H1 (cell line): ENCODE measurements around the gene CLDND1. TPM values are rescaled to one million over a fixed set of nuclear protein-coding genes. Genes with fewer than 3 reads are reported as not detected.

Experiments used
- CTCF ChIA-PET: fragments of 300-600 bp; sonication (Branson Sonifier 250); formaldehyde crosslinking; loops from one replicate; lab custom pipeline; 2021; ENCODE audit not compliant: partially characterized antibody; lab: Charles Lee
- POLR2A ChIA-PET: fragments of 300-600 bp; sonication (Branson Sonifier 250); formaldehyde crosslinking; loops from one replicate; lab custom pipeline; 2021; ENCODE audit warnings: inconsistent platforms; ENCODE audit not compliant: partially characterized antibody; lab: Charles Lee
- DNase-seq, 2 experiments: peaks; one replicate each; pipeline versions ENCODE4 v3.0.0 to v3.0.0-alpha.2; 2010 to 2022; ENCODE audit warnings: low spot score in 2 of 2, low read depth in 1 of 2, mixed read lengths in 1 of 2
- FAIRE-seq: peaks from 2 replicates; lab custom pipeline; 2011; peaks lifted over from hg19 to GRCh38; lab: Jason Lieb, UNC
- H2AFZ ChIP-seq: 2 replicates; pipeline ENCODE4 v1.8.1; 2012; ENCODE audit warnings: low read length, inconsistent platforms
- H2AK5ac ChIP-seq: 2 replicates; pipeline ENCODE4 v1.6.1; 2013; ENCODE audit warnings: low read depth, low read length
- H2BK120ac ChIP-seq: replicated peaks from 2 replicates; pipeline ENCODE3; 2013; ENCODE audit warnings: low read depth, low read length, inconsistent platforms
- H2BK12ac ChIP-seq: 2 replicates; pipeline ENCODE4 v1.6.1; 2013; ENCODE audit warnings: low read depth, low read length
- H2BK15ac ChIP-seq: 2 replicates; pipeline ENCODE4 v1.6.1; 2013; ENCODE audit warnings: low read length
- H2BK20ac ChIP-seq: 2 replicates; pipeline ENCODE4 v1.6.1; 2013; ENCODE audit warnings: low read length
- H2BK5ac ChIP-seq: 2 replicates; pipeline ENCODE4 v1.6.1; 2013; ENCODE audit warnings: low read depth, low read length
- H3K14ac ChIP-seq: 2 replicates; pipeline ENCODE4 v1.6.1; 2013; ENCODE audit warnings: inconsistent platforms; ENCODE audit not compliant: insufficient read length
- H3K18ac ChIP-seq: 2 replicates; pipeline ENCODE4 v1.6.1; 2013; ENCODE audit warnings: low read length; ENCODE audit errors: extremely low read depth
- H3K23ac ChIP-seq: 2 replicates; pipeline ENCODE4 v1.6.1; 2013; ENCODE audit warnings: inconsistent platforms; ENCODE audit not compliant: insufficient read length
- H3K23me2 ChIP-seq: 2 replicates; pipeline ENCODE4 v1.6.1; 2013; ENCODE audit warnings: low read depth, low read length
- H3K27ac ChIP-seq: 2 replicates; pipeline ENCODE4 v1.6.1; 2011; ENCODE audit warnings: low read depth, low read length, inconsistent platforms
- H3K27me3 ChIP-seq, 4 experiments: replicated peaks in 1 of 4; 1 replicate in 1 of 4; 2 replicates in 3 of 4; pipeline versions ENCODE4 v1.6.1 to v1.8.1; 2011 to 2013; ENCODE audit warnings: low read length in 3 of 4, mild to moderate bottlenecking in 3 of 4, inconsistent platforms in 2 of 4, mixed read lengths in 2 of 4, moderate library complexity in 1 of 4; ENCODE audit not compliant: control insufficient read depth in 3 of 4, insufficient read depth in 3 of 4; ENCODE audit errors: extremely low read depth in 1 of 4
- H3K36me3 ChIP-seq, 4 experiments: 2 replicates each; pipeline versions ENCODE4 v1.6.1 to v1.8.1; 2011 to 2013; ENCODE audit warnings: mild to moderate bottlenecking in 4 of 4, low read length in 3 of 4, moderate library complexity in 2 of 4, control low read depth in 1 of 4, inconsistent platforms in 1 of 4; ENCODE audit not compliant: insufficient read depth in 4 of 4, control insufficient read depth in 2 of 4
- H3K4ac ChIP-seq: replicated peaks from 2 replicates; pipeline ENCODE3; 2013; ENCODE audit warnings: low read length, low read depth, mixed read lengths, inconsistent platforms; ENCODE audit not compliant: insufficient read length
- H3K4me1 ChIP-seq, 4 experiments: replicated peaks in 1 of 4; 1 replicate in 1 of 4; 2 replicates in 3 of 4; pipeline versions ENCODE4 v1.6.1 to v1.8.1; 2011 to 2013; ENCODE audit warnings: low read length in 3 of 4, inconsistent platforms in 2 of 4, mixed read lengths in 1 of 4; ENCODE audit not compliant: insufficient read depth in 4 of 4, control insufficient read depth in 3 of 4
- H3K4me2 ChIP-seq, 2 experiments: 2 replicates each; pipeline versions ENCODE4 v1.6.1 to v1.8.1; 2011 to 2013; ENCODE audit warnings: low read depth in 2 of 2, low read length in 2 of 2, control low read depth in 1 of 2, inconsistent platforms in 1 of 2, mild to moderate bottlenecking in 1 of 2; ENCODE audit not compliant: insufficient read depth in 1 of 2
- H3K4me3 ChIP-seq, 4 experiments: fragments of 200-600, 300-600 bp in 1 of 4; sonication (generic), shearing (Covaris generic), sonication (Bioruptor Twin) in 1 of 4; 2 replicates each; pipeline versions ENCODE4 v1.5.1 to v1.8.1; 2011 to 2016; ENCODE audit warnings: low read length in 4 of 4, low read depth in 3 of 4, control low read depth in 2 of 4, inconsistent platforms in 2 of 4, mild to moderate bottlenecking in 2 of 4, mixed read lengths in 1 of 4, moderate library complexity in 1 of 4; ENCODE audit not compliant: insufficient read depth in 2 of 4; ENCODE audit errors: extremely low read depth in 1 of 4
- H3K56ac ChIP-seq: replicated peaks from 2 replicates; pipeline ENCODE3; 2013; ENCODE audit warnings: low read depth, mild to moderate bottlenecking, mixed read lengths, low read length, inconsistent platforms; ENCODE audit not compliant: insufficient read length
- H3K79me1 ChIP-seq: 2 replicates; pipeline ENCODE4 v1.6.1; 2013; ENCODE audit warnings: low read depth, low read length, control low read depth
- H3K79me2 ChIP-seq, 2 experiments: 2 replicates each; pipeline versions ENCODE4 v1.6.1 to v1.8.1; 2012 to 2013; ENCODE audit warnings: low read length in 2 of 2, mild to moderate bottlenecking in 2 of 2, inconsistent platforms in 1 of 2; ENCODE audit not compliant: insufficient read depth in 2 of 2, control insufficient read depth in 1 of 2
- H3K9ac ChIP-seq, 4 experiments: replicated peaks in 1 of 4; 1 replicate in 1 of 4; 2 replicates in 3 of 4; pipeline versions ENCODE4 v1.6.1 to v1.8.1; 2011 to 2013; ENCODE audit warnings: low read depth in 3 of 4, low read length in 3 of 4, control low read depth in 2 of 4, mild to moderate bottlenecking in 2 of 4, moderate library complexity in 2 of 4, inconsistent platforms in 1 of 4; ENCODE audit errors: extremely low read depth in 1 of 4
- H3K9me3 ChIP-seq, 2 experiments: 2 replicates each; pipeline versions ENCODE4 v1.6.1 to v1.8.1; 2012 to 2013; ENCODE audit warnings: mild to moderate bottlenecking in 2 of 2, moderate library complexity in 2 of 2, control low read depth in 1 of 2, inconsistent platforms in 1 of 2, low read depth in 1 of 2, low read length in 1 of 2, mixed read lengths in 1 of 2; ENCODE audit not compliant: insufficient read depth in 2 of 2
- H4K20me1 ChIP-seq, 2 experiments: replicated peaks in 1 of 2; 2 replicates each; pipeline versions ENCODE3 to v1.8.1; 2011 to 2013; ENCODE audit warnings: inconsistent platforms in 2 of 2, low read length in 2 of 2, mild to moderate bottlenecking in 1 of 2; ENCODE audit not compliant: insufficient read depth in 2 of 2, control insufficient read depth in 1 of 2
- H4K5ac ChIP-seq: 2 replicates; pipeline ENCODE4 v1.6.1; 2013; ENCODE audit warnings: low read length, low read depth, mixed read lengths, inconsistent platforms; ENCODE audit not compliant: insufficient read length
- H4K8ac ChIP-seq: 2 replicates; pipeline ENCODE4 v1.8.0; 2013; ENCODE audit warnings: mild to moderate bottlenecking, moderate library complexity, low read length, inconsistent platforms; ENCODE audit not compliant: insufficient read depth; ENCODE audit errors: extremely low read depth
- H4K91ac ChIP-seq: replicated peaks from 2 replicates; pipeline ENCODE3; 2013; ENCODE audit warnings: low read length, mixed read lengths, inconsistent platforms; ENCODE audit not compliant: insufficient read length
- ASH2L ChIP-seq: fragments of 200-600, 300-600 bp; sonication (generic); IDR thresholded peaks from one replicate; pipeline ENCODE4 v1.7.1; 2017; ENCODE audit warnings: low read length
- EP300 ChIP-seq, 2 experiments: IDR thresholded peaks; 1 replicate in 1 of 2; 2 replicates in 1 of 2; pipeline ENCODE4 v1.6.1; 2011 to 2012; ENCODE audit warnings: low read depth in 2 of 2, low read length in 2 of 2, mild to moderate bottlenecking in 2 of 2, borderline replicate concordance in 1 of 2, inconsistent platforms in 1 of 2, moderate library complexity in 1 of 2
- GTF2F1 ChIP-seq: IDR thresholded peaks from 2 replicates; pipeline ENCODE4 v1.6.1; 2012; ENCODE audit warnings: low read depth, low read length, improper control_type of control experiment, borderline replicate concordance
- HDAC6 ChIP-seq: IDR thresholded peaks from one replicate; pipeline ENCODE4 v1.7.1; 2012; ENCODE audit warnings: low read depth, mild to moderate bottlenecking, inconsistent platforms, low read length, moderate library complexity
- KDM4A ChIP-seq: IDR thresholded peaks from one replicate; pipeline ENCODE4 v1.7.1; 2012; ENCODE audit warnings: low read depth, mild to moderate bottlenecking, moderate library complexity, low read length, inconsistent platforms; ENCODE audit not compliant: severe bottlenecking
- NANOG ChIP-seq: IDR thresholded peaks from 2 replicates; pipeline ENCODE4 v1.6.1; 2011; ENCODE audit warnings: low read length, low read depth, mild to moderate bottlenecking, inconsistent platforms; ENCODE audit not compliant: insufficient read depth, poor library complexity, severe bottlenecking
- PHF8 ChIP-seq: fragments of 200-600 bp; sonication (generic); conservative IDR thresholded peaks from 2 replicates; pipeline ENCODE4 v1.7.1; 2012; ENCODE audit warnings: low read depth, mild to moderate bottlenecking, inconsistent platforms, low read length, moderate library complexity
- RNF2 ChIP-seq: fragments of 200-900, 300-1000 bp; sonication (generic); IDR thresholded peaks from 2 replicates; pipeline ENCODE4 v1.7.1; 2016; ENCODE audit warnings: borderline replicate concordance, low read depth, mild to moderate bottlenecking, antibody characterized with exemption, low read length; ENCODE audit not compliant: poor library complexity, severe bottlenecking; ENCODE audit errors: missing control alignments
- SIX5 ChIP-seq: IDR thresholded peaks from 2 replicates; pipeline ENCODE4 v1.6.1; 2011; ENCODE audit warnings: mild to moderate bottlenecking, low read depth, low read length
- TBP ChIP-seq: IDR thresholded peaks from 2 replicates; pipeline ENCODE4 v1.6.1; 2011; ENCODE audit warnings: low read depth, low read length, improper control_type of control experiment
- WGBS, 2 experiments: shearing (Covaris generic) in 1 of 2; methylation state at CpG; one replicate each; pipeline versions ENCODE4 v1.1.6 to v1.1.7; 2013 to 2015; ENCODE audit warnings: low lambda C conversion rate in 2 of 2, mixed read lengths in 2 of 2, inconsistent platforms in 1 of 2, low coverage in 1 of 2, missing lambda C conversion rate in 1 of 2; ENCODE audit not compliant: insufficient replicate concordance in 2 of 2, insufficient coverage in 1 of 2, insufficient read length in 1 of 2; ENCODE audit errors: extremely low coverage in 1 of 2, missing lambda C conversion rate in 1 of 2; 5-methylcytosine and 5-hydroxymethylcytosine counted together
- polyA plus RNA-seq, 7 experiments: library from polyadenylated mRNA; depleted of rRNA in 3 of 7; stranded (reverse) in 5 of 7; unstranded in 2 of 7; fragments of >200 nt in 5 of 7; fragments of 200-250 nt in 2 of 7; gene quantifications; 1 replicate in 5 of 7; 2 replicates in 1 of 7; 4 replicates in 1 of 7; pipeline versions ENCODE4 v1.2.1 to v1.2.3, GENCODE V29; 2011 to 2013; ENCODE audit warnings: missing spikeins in 2 of 7, mixed read lengths in 2 of 7
- total RNA-seq: library from RNA; stranded (reverse); fragmentation: NEBNext Ultra II Directional; extraction: Animal tissue kit (Norgen Biotek cat#: 25700); gene quantifications from 2 replicates; pipeline ENCODE4 v1.2.1, GENCODE V29; 2021
- TF ChIP-seq, protein P1 (sequence below): IDR thresholded peaks from 2 replicates; pipeline ENCODE4 v1.6.1; 2012; ENCODE audit warnings: low read length, inconsistent platforms

CLDND1 gene
- total and polyA plus RNA-seq, 2 of the 8 experiments (the other 6 are each of a cell fraction or from before 2014, with no cell fraction given) = 68.2 to 152 TPM

DNA sequence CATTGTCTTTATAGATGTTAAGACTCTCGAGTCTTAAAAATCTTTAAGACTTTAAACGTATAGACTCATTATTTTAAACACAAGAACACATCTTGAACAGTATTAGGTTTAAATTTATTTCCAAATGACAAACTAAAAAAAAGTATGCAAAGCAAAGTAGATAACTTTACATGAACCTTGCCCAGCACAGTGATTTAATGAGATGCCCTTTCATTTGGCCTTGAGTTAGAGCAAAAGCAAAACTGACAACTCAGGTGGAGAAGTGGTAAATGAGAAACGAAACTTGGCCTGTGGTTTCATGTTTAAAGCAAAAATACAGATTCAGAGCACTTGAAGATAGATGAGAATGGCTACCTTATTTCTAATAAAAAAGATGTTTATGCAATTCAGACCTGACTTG, 17.6 kb upstream of the CLDND1 start:
- ChIA-PET CTCF (no interaction called here), POLR2A (no interaction called here)
- H2BK20ac ChIP-seq = no peak overlapping the region
- no peak overlapping the region for H2BK5ac ChIP-seq
- no peaks in the 10 kb centered on the region for H3K79me2 ChIP-seq
- H4K8ac ChIP-seq = no peak overlapping the region
- H3K18ac ChIP-seq = no peak overlapping the region
- no peak overlapping the region for H4K91ac ChIP-seq
- no peaks in the 10 kb centered on the region for H3K36me3 ChIP-seq
- no peak overlapping the region for H2BK120ac ChIP-seq
- H2BK15ac ChIP-seq = no peak overlapping the region
- H3K23me2 ChIP-seq = no peaks in the 10 kb centered on the region
- 87% methylated on average over 3 of the region's 3 CpGs; no CpG with 5 or more reads in 1 of the 2 experiments for WGBS, 2 experiments
- no peak overlapping the region for H3K4ac ChIP-seq
- H3K4me3 ChIP-seq = no peak overlapping the region
- H3K23ac ChIP-seq = no peak overlapping the region
- peaks cover 0 to 2% (median 0%) of the 10 kb centered on the region in 4 experiments; a peak in 1 of 7 replicates for H3K4me1 ChIP-seq
- no peak overlapping the region for H3K56ac ChIP-seq
- H3K9me3 ChIP-seq = no peaks in the 10 kb centered on the region
- no peaks in the 10 kb centered on the region for H4K20me1 ChIP-seq
- no peak overlapping the region for H2AFZ ChIP-seq
- no peaks in the 10 kb centered on the region for H3K79me1 ChIP-seq
- no peak overlapping the region for H2BK12ac ChIP-seq
- H2AK5ac ChIP-seq = no peak overlapping the region
- H3K14ac ChIP-seq = no peak overlapping the region
- no peak overlapping the region for H4K5ac ChIP-seq
- peaks cover 0 to 1% (median 0%) of the 10 kb centered on the region in 4 experiments; a peak in 1 of 7 replicates for H3K27me3 ChIP-seq
- no peak overlapping the region for H3K27ac ChIP-seq
- DNase-seq (no peak), FAIRE-seq (no peak)
- H3K4me2 ChIP-seq = no peak overlapping the region
- H3K9ac ChIP-seq = no peak overlapping the region
- TF ChIP-seq, protein P1, sequence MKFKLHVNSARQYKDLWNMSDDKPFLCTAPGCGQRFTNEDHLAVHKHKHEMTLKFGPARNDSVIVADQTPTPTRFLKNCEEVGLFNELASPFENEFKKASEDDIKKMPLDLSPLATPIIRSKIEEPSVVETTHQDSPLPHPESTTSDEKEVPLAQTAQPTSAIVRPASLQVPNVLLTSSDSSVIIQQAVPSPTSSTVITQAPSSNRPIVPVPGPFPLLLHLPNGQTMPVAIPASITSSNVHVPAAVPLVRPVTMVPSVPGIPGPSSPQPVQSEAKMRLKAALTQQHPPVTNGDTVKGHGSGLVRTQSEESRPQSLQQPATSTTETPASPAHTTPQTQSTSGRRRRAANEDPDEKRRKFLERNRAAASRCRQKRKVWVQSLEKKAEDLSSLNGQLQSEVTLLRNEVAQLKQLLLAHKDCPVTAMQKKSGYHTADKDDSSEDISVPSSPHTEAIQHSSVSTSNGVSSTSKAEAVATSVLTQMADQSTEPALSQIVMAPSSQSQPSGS = no peak
- TF ChIP-seq HDAC6 (no peak), TBP (no peak), PHF8 (no peak), SIX5 (no peak), EP300 (IDR thresholded peaks at IDR 0.05; ENCODE audit: borderline replicate concordance in 1 of 2, low read depth in 2 of 2, low read length in 2 of 2) (no peak), KDM4A (no peak), ASH2L (no peak), RNF2 (no peak), NANOG (no peak), GTF2F1 (no peak)
